ENCODE measurements around the gene VPS18.
A peak's percentile ranks its signal among the peaks of the same experiment; 100 is the strongest.

The VPS18 gene

DNA sequence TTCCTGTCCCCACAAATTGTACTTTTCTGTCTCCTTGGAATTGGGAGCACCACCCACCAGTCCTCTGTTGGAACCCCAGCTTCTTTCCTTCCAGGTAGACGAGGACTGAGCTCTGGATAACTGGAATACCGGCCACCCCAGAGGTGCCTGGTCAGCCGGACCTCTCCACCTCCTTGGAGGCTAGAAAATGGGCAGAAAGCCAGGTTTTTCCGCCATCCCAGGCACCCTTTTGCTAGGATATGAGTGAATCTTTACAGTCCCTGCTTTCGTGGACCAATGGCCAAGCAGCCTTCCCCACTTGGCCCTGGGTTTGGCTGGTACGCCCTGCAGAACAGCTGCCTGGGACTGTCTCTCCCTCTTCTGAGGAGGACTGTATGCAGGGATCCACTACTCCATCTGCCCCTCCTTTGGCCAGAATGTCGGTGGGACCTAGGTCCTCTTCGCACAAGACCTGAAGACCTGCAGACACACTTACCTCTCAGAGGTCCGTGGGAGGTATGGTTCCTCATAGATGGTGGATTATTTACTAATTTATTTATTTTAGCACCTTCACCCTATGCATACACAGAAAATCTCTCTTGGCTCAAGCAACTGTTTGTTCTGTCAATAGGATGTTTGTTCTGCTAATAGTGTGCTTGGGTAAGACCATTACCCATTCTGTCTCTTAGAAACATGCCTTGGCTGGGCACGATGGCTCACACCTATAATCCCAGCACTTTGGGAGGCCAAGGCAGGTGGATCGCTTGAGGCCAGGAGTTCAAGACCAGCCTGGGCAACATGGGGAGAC lies 50.5 kb downstream of the VPS18 start:
- no peak overlapping the region for H3K4me3 ChIP-seq (ENCODE audit: low read depth, low read length)
- in situ Hi-C loops (cut with HindIII; ENCODE audit: low sequenced_read_pairs), result no loop called here
- TF ChIP-seq, protein P1, sequence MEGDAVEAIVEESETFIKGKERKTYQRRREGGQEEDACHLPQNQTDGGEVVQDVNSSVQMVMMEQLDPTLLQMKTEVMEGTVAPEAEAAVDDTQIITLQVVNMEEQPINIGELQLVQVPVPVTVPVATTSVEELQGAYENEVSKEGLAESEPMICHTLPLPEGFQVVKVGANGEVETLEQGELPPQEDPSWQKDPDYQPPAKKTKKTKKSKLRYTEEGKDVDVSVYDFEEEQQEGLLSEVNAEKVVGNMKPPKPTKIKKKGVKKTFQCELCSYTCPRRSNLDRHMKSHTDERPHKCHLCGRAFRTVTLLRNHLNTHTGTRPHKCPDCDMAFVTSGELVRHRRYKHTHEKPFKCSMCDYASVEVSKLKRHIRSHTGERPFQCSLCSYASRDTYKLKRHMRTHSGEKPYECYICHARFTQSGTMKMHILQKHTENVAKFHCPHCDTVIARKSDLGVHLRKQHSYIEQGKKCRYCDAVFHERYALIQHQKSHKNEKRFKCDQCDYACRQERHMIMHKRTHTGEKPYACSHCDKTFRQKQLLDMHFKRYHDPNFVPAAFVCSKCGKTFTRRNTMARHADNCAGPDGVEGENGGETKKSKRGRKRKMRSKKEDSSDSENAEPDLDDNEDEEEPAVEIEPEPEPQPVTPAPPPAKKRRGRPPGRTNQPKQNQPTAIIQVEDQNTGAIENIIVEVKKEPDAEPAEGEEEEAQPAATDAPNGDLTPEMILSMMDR (IDR thresholded peaks at IDR 0.05; ENCODE audit: low read depth, low read length), result no peak
- no peak for DNase-seq (ENCODE audit: low read depth, low spot score)

- TF ChIP-seq, protein P1 (IDR thresholded peaks at IDR 0.05; ENCODE audit: low read depth, low read length), result no peak
- in situ Hi-C loops (cut with HindIII; ENCODE audit: low sequenced_read_pairs), result no loop called here
- no peak overlapping the region for H3K4me3 ChIP-seq (ENCODE audit: low read depth, low read length)
- DNase-seq (ENCODE audit: low read depth, low spot score), result no peak
Observed at GRCh38 chr15:40948706-40949473, 54.6 kb downstream of the VPS18 start.

- DNase-seq (ENCODE audit: low read depth, low spot score), result no peak
- H3K4me3 ChIP-seq (ENCODE audit: low read depth, low read length), result no peak overlapping the region
- TF ChIP-seq, protein P1 (IDR thresholded peaks at IDR 0.05; ENCODE audit: low read depth, low read length), result no peak
- in situ Hi-C loops (cut with HindIII; ENCODE audit: low sequenced_read_pairs), result no loop called here
Observed at GRCh38 chr15:40949756-40950207, 55.5 kb downstream of the VPS18 start.

DNA sequence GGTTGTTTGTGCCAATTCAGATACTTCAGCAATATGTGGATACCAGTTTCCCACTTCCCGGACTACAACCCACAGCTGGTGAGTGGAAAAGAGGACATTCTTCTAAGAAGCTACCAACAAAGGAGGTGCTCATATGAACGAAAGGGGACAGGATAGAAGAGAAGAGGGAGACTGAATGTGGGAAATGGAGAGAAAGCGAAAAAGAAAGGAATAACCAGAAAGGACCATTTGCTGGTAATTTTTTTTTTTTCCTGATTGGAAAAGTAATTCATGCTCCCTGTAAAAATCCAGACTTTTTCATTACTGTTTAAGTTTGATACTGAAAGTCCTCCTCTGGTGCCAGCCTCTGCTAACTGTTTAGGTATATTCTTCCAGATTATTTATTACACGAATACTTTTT lies 57.5 kb downstream of the VPS18 start:
- no peak for DNase-seq (ENCODE audit: low read depth, low spot score)
- in situ Hi-C loops (cut with HindIII; ENCODE audit: low sequenced_read_pairs), result no loop called here
- no peak overlapping the region for H3K4me3 ChIP-seq (ENCODE audit: low read depth, low read length)
- TF ChIP-seq, protein P1 (IDR thresholded peaks at IDR 0.05; ENCODE audit: low read depth, low read length), result no peak

GRCh38 chr15:40952301-40952900 lies 58.2 kb downstream of the VPS18 start:
- DNase-seq (ENCODE audit: low read depth, low spot score), result no peak
- peak overlapping the region; percentile 79 for H3K4me3 ChIP-seq (ENCODE audit: low read depth, low read length)
- TF ChIP-seq, protein P1 (IDR thresholded peaks at IDR 0.05; ENCODE audit: low read depth, low read length), result no peak
- in situ Hi-C loops (cut with HindIII; ENCODE audit: low sequenced_read_pairs), result no loop called here

GRCh38 chr15:40952901-40953712 lies 58.9 kb downstream of the VPS18 start, which contains the start of gene CHAC1:
TSS of gene CHAC1 (plus strand) at chr15:40953471. CDS start at chr15:40953584, 113 bp downstream.
- peak within 1 kb of the TSS; percentile 79 for H3K4me3 ChIP-seq (ENCODE audit: low read depth, low read length)
- peak; percentile 98 for DNase-seq (ENCODE audit: low read depth, low spot score)
- in situ Hi-C loops (cut with HindIII; ENCODE audit: low sequenced_read_pairs), result no loop called here
- TF ChIP-seq, protein P1 (IDR thresholded peaks at IDR 0.05; ENCODE audit: low read depth, low read length), result no peak
